ENCODE results near the gene ARHGAP40. TPM values are rescaled to one million over a fixed set of nuclear protein-coding genes. Genes with fewer than 3 reads are reported as not detected.

Gene ARHGAP40
- total and polyA plus RNA-seq, 2 of the 8 experiments (the other 6 are each of a cell fraction or from before 2014, with no cell fraction given) = 0.74 to 1.4 TPM

GRCh38 chr20:38660429-38660828 is 58.8 kb downstream of the ARHGAP40 start (continued):
- TF ChIP-seq RFX5 (IDR thresholded peaks at IDR 0.05; ENCODE audit: borderline replicate concordance, low read depth, low read length) (no peak), EGR1 (IDR thresholded peaks at IDR 0.05; ENCODE audit: borderline replicate concordance, low read depth, low read length) (no peak), KDM1A (IDR thresholded peaks at IDR 0.05; ENCODE audit: borderline replicate concordance, low read length) (no peak), GABPA (IDR thresholded peaks at IDR 0.05; ENCODE audit: borderline replicate concordance, insufficient read depth, low read length) (no peak), SP2 (IDR thresholded peaks at IDR 0.05; ENCODE audit: low read length) (no peak)

Data from H1 (cell line).